Measurements from ENCODE around the gene SIN3B.

SIN3B gene

GRCh38 chr19:16836115-16837034 lies 7.2 kb downstream of the SIN3B start:
- CTCF ChIA-PET: no interaction called here
- H3K27ac ChIP-seq: 0 out of 2 replicates have a peak overlapping the region, but pooled peaks have one; percentile 5
- POLR2A ChIA-PET (ENCODE audit: low non-redundant PET): no interaction called here
- DNase-seq (ENCODE audit: low spot score): no peak
- no peak for TF ChIP-seq CTCF (conservative IDR thresholded peaks at IDR 0.05; ENCODE audit: low read depth)

DNA sequence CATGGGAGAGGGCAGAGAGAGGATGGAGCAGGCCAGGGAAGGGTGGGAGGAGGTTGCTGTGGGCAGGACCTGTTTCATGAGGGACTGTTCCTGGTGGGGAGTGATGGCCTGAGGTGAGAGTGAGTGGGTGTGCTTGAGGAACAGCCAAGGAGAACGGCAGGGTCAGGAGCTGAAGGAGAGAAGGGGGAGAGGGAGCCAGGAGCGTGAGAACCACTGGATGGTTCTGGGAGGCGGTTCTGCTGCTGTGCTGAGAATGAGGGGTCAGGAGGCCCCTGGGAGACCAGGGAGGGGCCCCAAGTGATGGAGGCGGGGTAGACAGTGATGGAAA lies 7.8 kb downstream of the SIN3B start:
- ChIA-PET POLR2A (ENCODE audit: low non-redundant PET) (no interaction called here), CTCF (no interaction called here)
- no peak for TF ChIP-seq CTCF (conservative IDR thresholded peaks at IDR 0.05; ENCODE audit: low read depth)
- no peak overlapping the region for H3K27ac ChIP-seq
- no peak for DNase-seq (ENCODE audit: low spot score)

DNA sequence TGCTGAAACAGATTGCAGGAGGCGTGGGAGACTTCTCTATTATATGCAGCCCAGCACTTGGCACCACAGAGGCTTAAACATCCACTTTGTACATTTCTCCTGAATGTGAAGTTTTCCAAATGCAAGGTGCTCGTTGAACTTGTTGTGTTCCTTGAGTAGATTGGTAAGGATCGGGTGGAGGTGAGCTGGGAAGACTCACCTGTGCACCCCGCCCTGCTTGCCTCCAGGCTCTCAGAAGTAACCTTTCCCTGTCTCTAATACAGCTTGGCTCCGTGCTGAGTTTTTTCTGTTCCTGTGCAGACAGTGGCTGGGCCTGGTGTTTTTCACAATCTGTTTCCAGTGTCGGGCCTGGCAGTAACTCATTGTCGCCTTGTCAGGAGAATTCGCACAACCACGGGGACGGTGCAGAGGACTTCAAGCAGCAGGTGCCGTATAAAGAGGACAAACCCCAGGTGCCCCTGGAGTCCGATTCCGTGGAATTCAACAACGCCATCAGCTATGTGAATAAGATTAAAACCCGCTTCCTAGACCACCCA lies 12.3 kb downstream of the SIN3B start:
- ChIA-PET CTCF (no interaction called here), POLR2A (ENCODE audit: low non-redundant PET) (no interaction called here)
- no peak overlapping the region for H3K27ac ChIP-seq
- TF ChIP-seq CTCF (conservative IDR thresholded peaks at IDR 0.05; ENCODE audit: low read depth): no peak
- no peak for DNase-seq (ENCODE audit: low spot score)

DNA sequence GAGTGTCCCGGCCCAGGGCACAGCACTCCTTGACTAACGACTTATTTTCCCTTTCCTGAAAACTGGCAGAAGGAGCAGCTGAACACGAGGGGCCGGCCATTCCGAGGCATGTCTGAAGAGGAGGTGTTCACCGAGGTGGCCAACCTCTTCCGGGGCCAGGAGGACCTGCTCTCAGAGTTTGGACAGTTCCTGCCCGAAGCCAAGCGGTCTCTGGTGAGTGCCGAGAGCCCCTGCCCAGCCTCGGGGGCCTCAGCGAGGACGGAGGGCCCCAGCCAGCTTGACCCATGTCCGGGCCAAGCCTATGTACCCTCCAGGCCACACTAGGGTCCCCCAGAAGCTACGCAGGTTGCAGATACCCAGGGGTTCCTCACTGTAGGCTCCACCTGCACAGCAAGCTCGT lies 17.7 kb downstream of the SIN3B start:
- DNase-seq (ENCODE audit: low spot score): no peak
- POLR2A ChIA-PET (ENCODE audit: low non-redundant PET): no interaction called here
- peak overlapping the region; percentile 18 for H3K27ac ChIP-seq
- CTCF ChIA-PET: no interaction called here
- TF ChIP-seq CTCF (conservative IDR thresholded peaks at IDR 0.05; ENCODE audit: low read depth): no peak

GRCh38 chr19:16847430-16847829 lies 18.2 kb downstream of the SIN3B start:
- POLR2A ChIA-PET (ENCODE audit: low non-redundant PET): no interaction called here
- no peak for TF ChIP-seq CTCF (conservative IDR thresholded peaks at IDR 0.05; ENCODE audit: low read depth)
- CTCF ChIA-PET: no interaction called here

DNA sequence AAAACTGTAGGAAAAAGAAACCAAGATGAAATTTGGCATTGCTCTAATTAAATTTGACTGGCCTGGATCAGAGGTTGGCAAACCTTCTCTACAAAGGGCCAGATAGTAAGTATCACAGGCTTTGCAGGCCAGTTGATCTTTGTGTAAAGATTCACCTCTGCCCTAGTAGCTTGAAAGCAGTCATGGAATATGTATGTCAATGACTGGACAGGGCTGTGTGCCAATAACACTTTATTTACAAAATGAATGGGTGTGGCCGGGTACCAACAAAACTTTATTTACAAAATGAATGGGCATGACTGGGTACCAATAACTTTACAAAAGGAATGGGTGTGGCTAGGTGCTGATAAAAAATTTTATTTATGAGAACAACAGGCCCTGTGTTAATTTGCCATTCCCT lies 20.0 kb downstream of the SIN3B start:
- DNase-seq (ENCODE audit: low spot score): peak; percentile 27
- ChIA-PET CTCF (interaction anchor here (0.6 to 1.1 kb wide), 3 partner anchors 45 to 109 kb away, joined by 3 to 4 read pairs (median 3); no protein-coding TSS in a partner anchor), POLR2A (ENCODE audit: low non-redundant PET) (no interaction called here)
- TF ChIP-seq CTCF (conservative IDR thresholded peaks at IDR 0.05; ENCODE audit: low read depth): no peak
- H3K27ac ChIP-seq: no peak overlapping the region

More at GRCh38 chr19:16847430-16847829, 18.2 kb downstream of the SIN3B start:
- DNase-seq (ENCODE audit: low spot score): no peak
- peak overlapping the region; percentile 18 for H3K27ac ChIP-seq

Data from RWPE1 (cell line).